Measurements from ENCODE around the gene RRP15.

The RRP15 gene

DNA sequence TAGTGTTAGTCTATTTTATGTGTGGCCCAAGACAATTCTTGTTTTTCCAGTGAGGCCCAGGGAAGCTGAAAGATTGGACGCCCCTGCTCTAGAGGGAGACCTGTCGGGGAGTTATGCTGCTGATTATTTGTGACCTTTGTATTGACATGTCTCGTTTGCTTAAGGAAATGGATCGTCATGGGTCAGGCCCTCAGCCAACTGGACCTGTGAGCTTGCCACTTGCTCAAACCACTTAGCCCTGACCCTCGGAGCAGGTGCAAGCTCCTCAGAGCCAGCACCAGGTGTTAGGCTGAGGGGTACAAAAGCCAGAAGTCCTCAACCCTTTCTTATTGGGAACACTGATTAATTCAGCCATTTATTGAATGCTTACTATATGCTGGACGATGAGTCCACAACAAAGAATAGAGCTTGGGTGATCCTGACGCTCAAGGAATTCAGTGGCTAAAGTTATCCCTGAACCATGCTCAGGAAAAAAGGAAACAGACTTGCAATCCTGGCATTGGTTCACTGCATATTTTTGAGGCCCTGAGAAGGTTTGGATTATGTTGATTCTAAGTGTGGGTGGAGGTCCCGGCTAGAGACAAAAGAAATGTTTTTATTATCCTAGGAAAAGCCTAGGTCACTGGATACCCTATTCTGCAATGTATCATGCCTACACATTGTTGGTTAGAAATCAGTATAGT is 79.1 kb downstream of the RRP15 start:
- peak; percentile 42 to 70 for DNase-seq

- DNase-seq, result no peak
Measured at GRCh38 chr1:218365226-218365999, 80.3 kb downstream of the RRP15 start.

DNA sequence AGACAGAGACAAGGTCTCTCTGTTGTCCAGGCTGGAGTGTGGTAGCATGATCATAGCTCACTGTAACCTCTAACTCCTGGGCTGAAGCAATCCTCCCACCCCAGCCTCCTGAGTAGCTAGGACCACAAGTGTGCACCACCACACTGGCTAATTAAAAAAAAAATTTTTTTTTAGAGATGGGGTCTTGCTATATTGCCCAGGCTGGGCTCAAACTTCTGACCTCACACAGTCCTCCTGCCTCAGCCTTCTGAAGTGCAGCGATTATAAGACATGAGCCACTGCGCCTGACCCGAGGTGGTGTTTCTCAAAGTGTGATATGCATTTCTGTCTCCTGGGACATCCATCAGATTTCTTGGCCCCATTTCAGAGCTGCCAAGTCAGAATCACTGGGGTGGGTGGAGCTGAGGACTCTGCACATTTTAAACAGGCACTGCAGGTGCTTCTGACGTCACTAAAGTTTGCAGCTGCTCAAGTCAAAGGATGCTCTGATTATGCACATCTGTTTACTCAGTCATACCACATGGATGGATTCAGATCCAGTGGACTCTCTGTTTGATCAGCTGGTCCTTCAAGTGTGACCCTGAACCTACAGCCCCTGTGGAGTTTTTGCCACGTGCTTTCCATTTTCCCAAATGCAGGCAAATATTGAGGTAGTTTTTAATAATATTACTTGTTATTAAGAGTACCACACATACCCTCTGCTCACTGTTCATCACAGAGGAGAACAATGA is 81.4 kb downstream of the RRP15 start:
- peak; percentile 98 for DNase-seq

GRCh38 chr1:218367118-218367517 is 82.0 kb downstream of the RRP15 start:
- DNase-seq, result no peak

DNA sequence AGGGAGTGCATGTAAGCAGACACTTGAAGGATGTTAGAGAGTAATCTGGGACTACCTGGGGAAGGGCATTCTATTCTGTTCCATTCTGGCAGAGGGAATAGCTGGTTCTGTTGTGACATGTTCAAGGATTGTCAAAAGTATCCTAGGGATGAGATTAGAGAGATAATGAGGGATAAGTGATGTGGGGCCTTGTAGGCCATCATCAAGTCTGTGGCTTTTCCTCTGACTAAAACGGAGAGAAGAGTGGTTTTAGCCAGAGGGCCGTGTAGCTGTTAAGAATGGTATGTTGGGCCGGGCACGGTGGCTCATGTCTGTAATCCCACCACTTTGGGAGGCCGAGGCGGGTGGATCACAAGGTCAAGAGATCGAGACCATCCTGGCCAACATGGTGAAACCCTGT is 83.6 kb downstream of the RRP15 start:
- no peak for DNase-seq

DNA sequence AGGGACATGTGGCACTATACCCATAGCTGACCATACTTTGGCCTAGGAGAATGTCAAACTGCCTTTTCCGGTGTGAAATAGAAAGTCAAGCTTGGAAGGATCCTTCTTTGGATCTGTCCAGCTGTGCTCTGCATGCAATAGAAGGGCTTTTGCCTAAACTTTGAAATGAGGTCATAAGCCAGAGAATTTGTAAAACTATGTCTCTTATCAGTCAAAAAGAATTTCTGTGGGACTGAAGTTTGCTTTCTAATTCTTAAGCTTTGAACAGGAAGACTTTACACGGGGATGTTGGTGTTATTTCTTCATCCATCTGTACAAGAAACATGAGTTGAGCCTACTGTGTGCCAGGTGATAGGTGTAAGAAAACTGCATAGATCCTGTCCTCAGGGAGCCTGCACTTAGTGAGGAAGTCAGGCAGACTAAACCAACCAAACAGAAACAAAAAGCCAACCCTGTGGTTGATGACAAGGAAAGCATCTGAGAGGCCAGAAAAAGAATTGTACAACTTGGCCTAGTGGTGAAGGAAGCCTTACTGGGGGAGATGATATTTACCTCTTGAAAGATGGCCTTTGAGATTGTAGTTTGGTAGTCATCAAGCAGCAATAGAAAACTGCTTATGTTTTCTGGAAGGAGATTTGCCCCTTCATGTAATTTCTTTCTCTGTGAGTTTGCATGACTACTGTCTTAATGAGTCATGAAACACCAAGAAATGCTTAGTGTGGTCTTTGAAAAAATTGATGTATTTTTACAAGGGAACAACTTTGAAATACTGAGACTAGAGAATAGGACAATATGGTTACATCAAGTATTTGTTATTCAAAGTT is 84.8 kb downstream of the RRP15 start:
- DNase-seq, result no peak

GRCh38 chr1:218371927-218372672 is 87.0 kb downstream of the RRP15 start:
- DNase-seq, result no peak

DNA sequence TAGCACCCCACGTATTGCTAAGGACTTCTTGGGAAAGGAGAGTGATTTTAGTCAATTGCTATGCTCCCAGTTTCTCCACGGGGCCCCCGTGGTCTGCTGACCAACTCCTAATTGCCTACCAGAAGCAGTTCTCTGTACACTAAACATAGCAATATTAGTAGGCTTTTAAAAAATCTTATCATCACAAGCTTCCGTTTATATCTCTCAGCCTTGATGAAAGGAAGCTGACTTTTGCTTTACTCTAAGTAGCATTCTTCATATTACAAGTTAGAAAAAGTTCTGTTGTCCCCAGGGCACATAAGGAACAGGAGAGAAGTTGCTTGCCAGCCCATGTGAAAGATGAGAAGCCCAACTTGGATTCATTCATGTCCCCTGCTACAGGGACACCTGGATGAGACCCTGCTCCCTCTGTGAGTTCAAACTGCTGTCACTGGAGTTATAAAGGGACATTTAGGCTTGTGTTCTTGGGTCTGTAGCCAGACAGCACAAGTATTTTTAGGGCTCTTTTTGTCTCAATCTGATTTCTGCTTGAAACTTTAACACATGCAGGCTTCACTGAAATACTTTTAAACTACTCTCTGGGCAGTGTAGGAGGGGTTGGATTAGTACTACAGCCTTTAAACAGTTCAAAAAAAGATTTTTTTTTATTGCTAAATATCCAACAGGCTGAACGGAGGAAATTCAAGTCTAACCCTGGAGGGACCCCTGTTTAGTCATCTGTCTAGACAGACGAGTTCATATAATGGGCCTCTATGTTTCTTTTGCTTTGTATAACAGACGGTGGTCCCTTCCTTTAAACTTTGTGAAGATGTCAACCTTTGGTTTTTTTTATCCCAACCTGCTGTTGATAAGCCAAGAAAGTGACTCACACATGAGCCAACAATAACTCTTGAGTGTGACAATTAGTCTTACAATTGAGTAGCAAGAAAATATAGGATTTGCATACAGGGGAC is 89.6 kb downstream of the RRP15 start:
- DNase-seq, result no peak

DNA sequence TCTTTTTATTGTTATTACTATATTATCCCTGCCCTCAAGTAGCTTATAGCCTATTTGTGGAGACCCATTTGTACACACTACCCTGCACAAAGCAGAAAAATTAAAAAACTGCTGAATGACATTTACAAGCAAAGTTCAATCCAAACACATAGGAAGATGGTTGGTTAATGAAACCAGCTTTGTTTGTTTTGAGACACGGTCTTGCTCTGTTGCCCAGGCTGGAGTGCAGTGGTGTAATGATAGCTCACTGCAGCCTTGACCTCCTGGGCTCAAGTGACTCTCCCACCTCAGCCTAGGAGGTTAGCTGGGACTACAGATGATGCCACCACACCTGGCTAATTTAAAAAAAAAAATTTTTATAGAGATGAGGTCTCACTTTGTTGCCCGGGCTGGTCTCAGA is 91.6 kb downstream of the RRP15 start:
- no peak for DNase-seq

GRCh38 chr1:218377143-218377660 is 92.1 kb downstream of the RRP15 start:
- no peak for DNase-seq

- DNase-seq, result no peak
Measured at GRCh38 chr1:218380125-218380977, 95.3 kb downstream of the RRP15 start.

- no peak for DNase-seq
Measured at GRCh38 chr1:218382261-218382660, 97.2 kb downstream of the RRP15 start.

DNA sequence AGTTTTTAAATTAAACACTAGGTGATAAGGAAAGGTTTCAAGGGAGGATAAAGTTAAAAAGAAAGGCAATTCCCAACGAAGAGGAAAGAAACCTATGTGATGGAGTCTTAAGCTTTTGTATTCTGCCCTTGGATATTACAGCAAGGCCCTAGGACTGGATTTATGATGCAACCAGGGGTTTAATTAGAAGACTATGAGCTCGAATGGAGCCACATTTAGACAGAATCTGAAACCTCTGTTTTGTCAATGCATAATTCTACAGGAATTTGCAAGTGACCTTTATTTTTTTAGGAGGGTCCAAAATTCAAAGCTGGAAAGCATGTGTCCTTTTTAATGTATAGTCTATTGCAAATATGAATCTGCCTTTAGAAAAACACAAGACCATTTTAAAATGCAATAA is 98.0 kb downstream of the RRP15 start:
- no peak for DNase-seq

GRCh38 chr1:218383681-218384080 is 98.6 kb downstream of the RRP15 start:
- no peak for DNase-seq

GRCh38 chr1:218384581-218384993 is 99.5 kb downstream of the RRP15 start:
- DNase-seq, result peak; percentile 97

All from SHP77 (cell line).